Hepatocyte (in vitro differentiated cells): Measurements from ENCODE around the gene SNX27. TPM values are rescaled to one million over a fixed set of nuclear protein-coding genes. Genes with fewer than 3 reads are reported as not detected.

Source experiments
- DNase-seq: peaks from one replicate; pipeline ENCODE4 v3.0.0-alpha.2; 2016; ENCODE audit warnings: low spot score
- H2AFZ ChIP-seq: fragments of 200-600 bp; sonication (generic); 2 replicates; pipeline ENCODE4 v1.6.0; 2016; ENCODE audit warnings: antibody characterized with exemption, mild to moderate bottlenecking
- H3K27ac ChIP-seq: fragments of 200-600 bp; sonication (generic); 2 replicates; pipeline ENCODE4 v1.5.1; 2016; ENCODE audit warnings: mild to moderate bottlenecking
- H3K27me3 ChIP-seq: fragments of 200-600 bp; sonication (generic); 2 replicates; pipeline ENCODE4 v1.6.1; 2016
- H3K36me3 ChIP-seq: fragments of 200-600 bp; sonication (generic); replicated peaks from 2 replicates; pipeline ENCODE4 v1.5.1; 2016; ENCODE audit warnings: low read depth; ENCODE audit not compliant: insufficient read depth
- H3K4me1 ChIP-seq: fragments of 200-600 bp; sonication (generic); 2 replicates; pipeline ENCODE4 v1.5.1; 2016; ENCODE audit warnings: mild to moderate bottlenecking, moderate library complexity; ENCODE audit not compliant: insufficient read depth
- H3K4me2 ChIP-seq: fragments of 200-600 bp; sonication (generic); 2 replicates; pipeline ENCODE4 v1.6.0; 2016
- H3K4me3 ChIP-seq: fragments of 200-600 bp; sonication (generic); 2 replicates; pipeline ENCODE4 v1.5.1; 2016; ENCODE audit warnings: mild to moderate bottlenecking
- H3K79me2 ChIP-seq: fragments of 200-600 bp; sonication (generic); 2 replicates; pipeline ENCODE4 v1.6.0; 2017; ENCODE audit warnings: mild to moderate bottlenecking
- H3K9me2 ChIP-seq: fragments of 200-600 bp; sonication (generic); replicated peaks from 2 replicates; pipeline ENCODE4 v1.6.0; 2017; ENCODE audit warnings: mild to moderate bottlenecking; ENCODE audit not compliant: insufficient read depth
- H3K9me3 ChIP-seq: fragments of 200-600 bp; sonication (generic); 2 replicates; pipeline ENCODE4 v1.5.1; 2016; ENCODE audit warnings: low read depth, mild to moderate bottlenecking
- H4K20me1 ChIP-seq: fragments of 200-600 bp; sonication (generic); 2 replicates; pipeline ENCODE4 v1.6.0; 2016; ENCODE audit warnings: mild to moderate bottlenecking; ENCODE audit not compliant: insufficient read depth, poor library complexity, severe bottlenecking
- EZH2 ChIP-seq: fragments of 200-600 bp; sonication (generic); IDR thresholded peaks from 2 replicates; pipeline ENCODE4 v1.6.1; 2016; ENCODE audit warnings: antibody characterized with exemption, mild to moderate bottlenecking, borderline replicate concordance
- EZH2phosphoT487 ChIP-seq: fragments of 200-600 bp; sonication (generic); IDR thresholded peaks from one replicate; pipeline ENCODE4 v1.6.1; 2018; ENCODE audit warnings: antibody characterized with exemption, mild to moderate bottlenecking, low read depth, moderate library complexity; ENCODE audit not compliant: unreplicated experiment, severe bottlenecking
- WGBS: methylation state at CpG from one replicate; pipeline ENCODE4 v1.1.6; 2016; ENCODE audit warnings: low lambda C conversion rate; ENCODE audit errors: missing lambda C conversion rate; 5-methylcytosine and 5-hydroxymethylcytosine counted together
- polyA plus RNA-seq: library from polyadenylated mRNA; unstranded; fragments of >200 nt; fragmentation: Nextera tagmentation; extraction: Ambion mirVana; gene quantifications from 2 replicates; pipeline ENCODE4 v1.2.1, GENCODE V29; 2016
- total RNA-seq: library from RNA; depleted of rRNA; stranded (reverse); fragments of >200 nt; gene quantifications from 2 replicates; pipeline ENCODE4 v1.2.3, GENCODE V29; 2014
- TF ChIP-seq, protein P1 (sequence below): fragments of 200-600 bp; sonication (generic); IDR thresholded peaks from 2 replicates; pipeline ENCODE4 v1.5.1; 2016; ENCODE audit warnings: antibody characterized with exemption, mild to moderate bottlenecking; ENCODE audit not compliant: poor library complexity

Gene SNX27
- total and polyA plus RNA-seq, 2 experiments from 2014 or later, result 24.0 to 38.7 TPM

DNA sequence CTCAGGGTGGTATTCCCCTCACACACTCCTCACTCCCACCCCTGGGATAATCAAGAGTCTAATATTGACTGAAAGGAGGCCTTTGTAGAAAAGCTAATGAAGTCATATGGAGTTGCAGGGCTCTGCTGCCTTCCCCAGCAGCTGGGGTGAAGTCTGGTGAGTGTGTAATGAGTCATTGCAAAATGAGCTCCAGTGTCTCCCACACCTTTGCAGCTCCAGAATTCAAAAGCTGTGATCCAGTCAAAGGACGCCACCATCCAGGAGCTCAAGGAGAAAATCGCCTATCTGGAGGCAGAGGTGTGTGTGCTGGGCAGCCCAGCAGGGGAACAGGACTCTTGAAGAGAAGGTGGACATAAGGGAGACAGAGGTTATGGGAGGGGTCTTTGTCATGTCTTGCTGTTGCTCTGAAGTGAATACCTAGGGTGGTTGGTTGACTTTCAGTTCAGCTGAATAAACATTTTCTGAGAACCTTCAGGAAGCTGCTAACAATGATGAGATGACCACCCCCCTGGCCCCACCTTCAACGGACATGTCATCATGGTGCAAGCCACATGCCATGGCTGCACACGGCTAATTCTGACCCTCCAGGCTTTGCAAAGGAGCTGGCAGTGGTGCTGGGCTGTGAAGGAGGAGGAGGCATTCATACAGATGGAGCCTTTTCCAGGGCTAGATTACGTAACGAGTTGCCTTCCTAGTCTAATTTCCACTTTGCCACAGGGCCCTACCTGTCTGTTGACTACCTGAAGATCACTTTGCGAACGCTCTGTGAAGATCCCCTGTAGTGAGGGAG is 32.2 kb upstream of the SNX27 start:
- Histone ChIP-seq H4K20me1 (no peaks in the 10 kb centered on the region), H3K9me3 (no peaks in the 10 kb centered on the region), H3K79me2 (no peaks in the 10 kb centered on the region), H3K36me3 (no peaks in the 10 kb centered on the region), H3K4me1 (peaks cover 8% of the 10 kb centered on the region), H3K27me3 (no peaks in the 10 kb centered on the region), H3K9me2 (no peaks in the 10 kb centered on the region), H3K4me3 (no peak overlapping the region), H2AFZ (no peak overlapping the region), H3K4me2 (no peak overlapping the region), H3K27ac (no peak overlapping the region)
- TF ChIP-seq, protein P1, sequence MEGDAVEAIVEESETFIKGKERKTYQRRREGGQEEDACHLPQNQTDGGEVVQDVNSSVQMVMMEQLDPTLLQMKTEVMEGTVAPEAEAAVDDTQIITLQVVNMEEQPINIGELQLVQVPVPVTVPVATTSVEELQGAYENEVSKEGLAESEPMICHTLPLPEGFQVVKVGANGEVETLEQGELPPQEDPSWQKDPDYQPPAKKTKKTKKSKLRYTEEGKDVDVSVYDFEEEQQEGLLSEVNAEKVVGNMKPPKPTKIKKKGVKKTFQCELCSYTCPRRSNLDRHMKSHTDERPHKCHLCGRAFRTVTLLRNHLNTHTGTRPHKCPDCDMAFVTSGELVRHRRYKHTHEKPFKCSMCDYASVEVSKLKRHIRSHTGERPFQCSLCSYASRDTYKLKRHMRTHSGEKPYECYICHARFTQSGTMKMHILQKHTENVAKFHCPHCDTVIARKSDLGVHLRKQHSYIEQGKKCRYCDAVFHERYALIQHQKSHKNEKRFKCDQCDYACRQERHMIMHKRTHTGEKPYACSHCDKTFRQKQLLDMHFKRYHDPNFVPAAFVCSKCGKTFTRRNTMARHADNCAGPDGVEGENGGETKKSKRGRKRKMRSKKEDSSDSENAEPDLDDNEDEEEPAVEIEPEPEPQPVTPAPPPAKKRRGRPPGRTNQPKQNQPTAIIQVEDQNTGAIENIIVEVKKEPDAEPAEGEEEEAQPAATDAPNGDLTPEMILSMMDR, result no peak
- no peak for TF ChIP-seq EZH2
- no peak for TF ChIP-seq EZH2phosphoT487
- 81% methylated on average over 8 of the region's 8 CpGs for WGBS
- no peak for DNase-seq

DNA sequence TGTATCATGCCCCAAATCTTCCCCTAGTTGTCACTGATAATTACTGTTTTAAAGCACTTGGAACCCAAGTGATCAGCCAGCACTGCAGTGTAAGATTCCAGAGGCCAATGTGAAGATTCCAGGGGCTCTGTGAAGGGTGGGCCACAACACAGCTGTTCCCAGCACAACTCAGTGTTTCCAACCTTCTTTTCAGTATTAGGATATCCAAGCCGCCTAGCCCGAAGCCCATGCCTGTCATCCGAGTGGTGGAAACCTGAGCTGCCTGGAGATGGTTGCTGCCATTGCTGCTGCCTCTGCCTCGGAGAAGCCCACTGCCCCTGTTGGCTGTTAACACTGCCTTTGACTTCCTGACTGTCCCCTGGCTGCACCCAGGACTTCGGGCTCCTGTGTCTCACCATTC is 30.4 kb upstream of the SNX27 start:
- H3K79me2 ChIP-seq, result no peaks in the 10 kb centered on the region
- no peaks in the 10 kb centered on the region for H4K20me1 ChIP-seq
- H3K27ac ChIP-seq, result no peak overlapping the region
- no peak overlapping the region for H3K4me2 ChIP-seq
- H2AFZ ChIP-seq, result no peak overlapping the region
- no peaks in the 10 kb centered on the region for H3K36me3 ChIP-seq
- 80% methylated on average over 5 of the region's 5 CpGs for WGBS
- no peak for DNase-seq
- TF ChIP-seq EZH2 (no peak), EZH2phosphoT487 (no peak)
- TF ChIP-seq, protein P1, result no peak
- no peaks in the 10 kb centered on the region for H3K9me3 ChIP-seq
- no peak overlapping the region for H3K4me3 ChIP-seq
- H3K4me1 ChIP-seq, result peaks cover 24% of the 10 kb centered on the region
- H3K27me3 ChIP-seq, result no peaks in the 10 kb centered on the region
- no peaks in the 10 kb centered on the region for H3K9me2 ChIP-seq

DNA sequence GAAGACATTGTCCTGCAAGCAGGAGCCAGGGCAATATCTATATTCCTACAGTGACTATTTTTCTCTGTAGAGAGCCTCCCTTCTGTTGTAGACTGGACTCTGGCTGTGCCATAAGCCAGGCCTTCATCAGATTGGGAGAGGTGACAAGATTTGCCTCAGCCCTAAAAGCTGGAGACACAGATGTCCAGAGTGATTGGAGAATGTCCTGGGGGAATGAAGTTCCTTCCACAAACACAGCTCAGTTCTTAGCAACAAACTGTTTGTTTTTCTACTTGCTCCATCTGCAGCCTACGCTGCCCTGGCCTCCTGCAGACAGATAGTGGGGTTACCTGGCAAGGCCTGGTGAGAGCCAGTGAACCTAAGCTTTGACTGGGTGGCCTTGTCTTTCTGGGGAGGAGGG is 29.9 kb upstream of the SNX27 start:
- Histone ChIP-seq H3K79me2 (no peaks in the 10 kb centered on the region), H3K9me3 (no peaks in the 10 kb centered on the region), H4K20me1 (no peaks in the 10 kb centered on the region), H3K27me3 (no peaks in the 10 kb centered on the region), H2AFZ (no peak overlapping the region), H3K4me2 (no peak overlapping the region), H3K27ac (no peak overlapping the region), H3K36me3 (no peaks in the 10 kb centered on the region), H3K4me1 (peaks cover 24% of the 10 kb centered on the region), H3K4me3 (no peak overlapping the region), H3K9me2 (no peaks in the 10 kb centered on the region)
- WGBS, result 79% methylated on average over 1 of the region's 1 CpG
- TF ChIP-seq EZH2phosphoT487 (no peak), EZH2 (no peak)
- TF ChIP-seq, protein P1, result no peak
- DNase-seq, result no peak
